Raji (cell line): ENCODE results near the gene RAPGEF6.

Source experiments
- POLR2A ChIP-seq: IDR thresholded peaks from 2 replicates; pipeline ENCODE4 v1.6.1; 2011; ENCODE audit warnings: low read depth, low read length, control low read depth; ENCODE audit not compliant: insufficient read depth

Gene RAPGEF6

DNA sequence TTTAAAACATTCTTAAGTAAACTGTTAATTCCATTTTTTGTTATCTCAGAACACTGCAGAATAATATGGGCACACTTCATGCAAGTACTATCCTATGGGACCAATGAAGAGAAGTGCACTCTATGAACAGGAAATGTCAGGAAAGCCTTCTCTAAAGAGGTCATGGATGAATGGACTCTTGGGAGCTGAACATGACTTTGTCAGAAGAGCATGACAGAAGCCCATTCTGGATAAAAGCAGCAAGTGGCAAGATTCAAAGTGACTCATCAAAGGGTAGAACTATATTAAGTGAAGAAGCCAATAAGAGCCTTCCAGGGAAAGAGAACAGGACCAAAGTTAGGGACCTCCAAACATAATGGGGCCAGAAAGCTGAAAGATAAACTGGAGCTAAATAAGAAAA, 94.0 kb downstream of the RAPGEF6 start:
- TF ChIP-seq POLR2A = no peak

DNA sequence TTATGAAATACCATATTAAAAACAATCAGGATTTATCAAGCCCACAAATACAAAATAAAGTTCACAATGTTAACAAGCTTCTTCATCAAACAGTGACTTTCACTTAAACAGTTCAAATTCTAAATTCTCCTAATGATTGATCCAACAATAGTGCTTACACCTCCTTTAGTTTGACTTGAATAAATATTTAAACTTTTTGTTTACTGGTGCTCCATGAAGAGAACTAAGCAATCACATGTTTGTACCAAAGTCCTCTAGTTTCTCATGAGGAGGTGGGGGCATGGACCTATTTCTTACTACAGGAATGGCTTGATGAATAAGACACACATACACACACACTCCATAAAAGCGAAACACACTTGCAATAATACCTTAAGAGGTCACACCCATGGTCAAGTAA, 95.8 kb downstream of the RAPGEF6 start:
- TF ChIP-seq POLR2A = no peak

DNA sequence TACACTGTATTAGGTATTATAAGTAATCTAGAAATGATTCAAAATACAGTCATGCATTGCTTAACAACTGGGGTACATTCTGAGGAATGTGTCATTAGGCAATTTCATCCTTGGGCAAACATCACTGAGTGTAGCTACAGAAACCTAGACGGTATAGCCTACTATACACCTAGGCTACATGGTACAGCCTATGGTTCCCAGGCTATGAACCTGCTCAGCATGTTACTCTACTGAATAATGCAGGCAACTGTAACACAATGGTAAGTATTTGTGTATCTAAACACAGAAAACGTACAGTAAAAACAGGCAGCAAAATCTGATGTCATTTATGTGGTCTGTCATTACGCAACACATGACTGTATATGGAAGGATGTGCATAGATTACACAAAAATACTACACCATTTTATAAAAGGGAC, 96.8 kb downstream of the RAPGEF6 start:
- no peak for TF ChIP-seq POLR2A

DNA sequence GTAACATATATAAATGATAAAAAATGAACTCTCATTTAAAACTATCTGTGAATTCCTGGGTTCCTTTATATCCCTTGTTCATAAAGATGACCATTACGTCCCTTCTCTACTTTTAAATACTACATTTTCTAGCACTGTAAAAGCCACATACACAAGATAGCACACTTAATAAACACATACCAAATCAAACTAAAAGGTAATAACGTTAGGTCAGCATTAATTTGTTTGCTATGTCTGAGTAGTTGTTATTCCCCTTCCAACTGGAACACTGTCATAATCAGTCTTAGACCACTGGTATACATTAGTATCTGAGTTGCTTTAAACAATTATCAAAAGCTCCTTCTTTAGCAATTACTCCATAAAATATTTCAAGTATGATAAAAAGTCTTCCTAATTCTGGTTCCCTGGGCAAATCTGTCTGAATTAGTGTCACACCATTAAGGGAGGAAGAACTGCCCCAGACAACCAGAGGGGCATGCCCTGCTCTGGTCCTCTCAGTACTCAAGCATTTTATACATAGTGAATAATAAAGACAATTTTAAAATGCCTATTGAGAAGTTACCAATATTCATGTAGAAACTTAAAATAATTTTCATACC, 98.1 kb downstream of the RAPGEF6 start:
- TF ChIP-seq POLR2A = no peak

DNA sequence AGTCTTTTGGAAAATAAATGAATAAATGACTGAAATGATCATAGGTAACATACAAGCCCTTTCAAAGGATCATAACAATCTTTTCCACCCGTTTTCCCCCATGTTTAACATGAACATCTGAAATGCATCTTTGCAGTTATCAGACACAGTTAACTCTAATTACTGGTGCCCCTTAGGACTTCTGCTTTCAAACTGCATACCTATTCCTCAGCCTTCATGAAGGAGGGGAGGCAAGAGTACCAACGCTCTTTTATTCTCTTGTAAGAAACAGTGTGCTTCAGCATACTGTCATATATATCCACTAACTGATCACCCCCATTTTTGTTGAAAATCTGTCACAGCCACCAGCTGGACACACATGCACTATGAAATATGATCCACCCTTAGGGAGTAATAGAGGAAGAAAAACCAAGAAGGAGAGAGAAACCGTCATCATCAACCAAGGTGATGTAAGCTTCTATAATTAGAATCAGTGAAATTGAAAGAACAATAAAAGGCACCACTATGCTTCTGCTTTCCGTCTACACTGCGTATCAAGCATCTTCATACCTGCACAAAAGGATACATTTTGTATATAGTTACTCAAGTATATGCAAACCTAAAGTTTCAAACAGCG, 98.7 kb downstream of the RAPGEF6 start:
- TF ChIP-seq POLR2A = no peak

DNA sequence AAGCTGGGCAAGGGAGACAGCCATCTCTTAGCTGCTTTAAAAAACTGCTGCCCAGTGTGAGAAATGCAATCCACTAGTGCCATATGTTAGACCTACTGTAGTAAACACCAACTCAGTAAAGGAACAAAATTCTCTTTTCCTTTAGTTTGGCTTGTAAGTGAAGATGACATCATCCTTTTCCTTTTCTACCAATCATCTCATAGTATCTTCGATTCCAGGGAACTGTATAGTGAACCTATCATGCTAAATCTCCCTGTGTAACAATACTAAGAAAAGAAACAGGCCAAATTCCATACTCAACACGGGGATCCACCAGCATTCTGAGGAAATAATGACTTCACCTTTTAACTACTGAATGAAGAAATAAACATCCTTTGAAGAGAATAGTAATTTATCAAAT, 100.1 kb downstream of the RAPGEF6 start:
- no peak for TF ChIP-seq POLR2A

DNA sequence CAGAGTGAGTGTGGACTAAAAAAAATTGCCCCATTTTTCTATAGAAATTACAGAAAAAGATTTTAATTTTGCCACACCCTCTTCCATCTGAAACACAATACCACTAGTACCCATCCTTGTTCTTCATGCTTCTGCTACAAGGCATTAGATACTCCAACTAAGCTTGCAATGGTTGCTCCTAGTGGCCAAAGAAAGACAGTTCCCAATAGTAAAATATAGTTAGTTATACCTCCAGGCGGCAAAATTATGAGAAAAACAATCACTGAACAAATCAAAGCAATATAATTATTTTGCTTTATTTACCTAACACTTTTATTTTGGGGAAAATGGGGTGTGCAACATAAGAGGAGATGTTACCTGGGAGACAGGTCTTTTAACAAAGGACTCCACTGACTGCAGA, 101.2 kb downstream of the RAPGEF6 start:
- no peak for TF ChIP-seq POLR2A

DNA sequence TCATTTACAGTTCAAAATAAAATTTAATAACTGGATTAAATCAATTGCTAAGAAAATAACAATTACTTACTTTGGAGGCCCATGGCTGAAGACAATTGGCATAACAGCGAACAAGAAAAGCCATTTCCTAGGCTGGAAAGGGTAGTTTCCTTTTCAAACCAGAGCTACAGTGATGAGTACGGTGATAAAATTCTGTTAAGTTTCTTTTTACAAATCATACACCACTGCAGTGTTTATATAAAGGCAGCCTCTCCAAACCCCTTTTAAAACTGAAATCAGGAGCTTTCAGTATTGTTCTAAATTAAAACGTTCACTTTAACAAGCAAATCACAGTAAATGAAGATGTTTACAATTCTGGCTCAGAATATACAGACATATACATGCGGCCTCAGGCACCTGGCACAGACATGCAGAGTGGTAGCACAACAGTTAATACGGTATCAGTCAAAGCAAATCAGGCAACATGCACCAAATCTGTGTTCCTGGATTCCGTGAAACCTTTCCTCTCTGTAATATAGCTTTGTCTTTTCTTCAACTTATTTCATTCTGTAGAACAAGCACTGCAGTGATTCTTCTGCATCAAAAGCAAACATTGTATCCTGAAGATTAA, 102.9 kb downstream of the RAPGEF6 start:
- TF ChIP-seq POLR2A = no peak

DNA sequence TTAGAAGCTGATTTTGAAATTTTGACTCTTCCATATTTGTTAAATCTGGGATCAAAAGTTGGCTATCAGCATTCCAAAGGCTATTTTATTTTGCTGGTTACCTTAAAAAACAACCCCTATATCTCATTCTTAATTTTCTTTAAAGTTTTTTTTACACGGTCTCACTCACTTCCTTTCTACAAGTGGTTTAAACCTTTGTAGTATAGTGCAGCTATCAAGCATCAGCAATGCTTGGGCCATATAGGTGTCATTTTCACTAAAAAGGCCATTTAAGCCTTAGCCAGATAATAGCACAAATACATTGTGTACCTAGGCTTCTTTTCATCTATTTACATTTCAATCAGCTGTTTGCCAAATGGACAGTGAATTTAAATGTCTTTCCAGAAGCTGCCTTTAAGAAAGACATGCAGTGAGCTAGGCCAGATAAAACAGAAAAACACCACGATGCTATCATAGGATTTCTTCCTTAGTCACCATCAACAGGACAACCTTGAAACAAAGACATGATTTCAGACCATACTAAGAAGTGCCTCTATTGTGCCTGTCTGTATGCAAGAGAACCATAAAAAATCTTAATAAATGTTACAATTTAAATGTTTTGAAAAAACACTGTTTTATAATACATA, 104.2 kb downstream of the RAPGEF6 start:
- TF ChIP-seq POLR2A = no peak

DNA sequence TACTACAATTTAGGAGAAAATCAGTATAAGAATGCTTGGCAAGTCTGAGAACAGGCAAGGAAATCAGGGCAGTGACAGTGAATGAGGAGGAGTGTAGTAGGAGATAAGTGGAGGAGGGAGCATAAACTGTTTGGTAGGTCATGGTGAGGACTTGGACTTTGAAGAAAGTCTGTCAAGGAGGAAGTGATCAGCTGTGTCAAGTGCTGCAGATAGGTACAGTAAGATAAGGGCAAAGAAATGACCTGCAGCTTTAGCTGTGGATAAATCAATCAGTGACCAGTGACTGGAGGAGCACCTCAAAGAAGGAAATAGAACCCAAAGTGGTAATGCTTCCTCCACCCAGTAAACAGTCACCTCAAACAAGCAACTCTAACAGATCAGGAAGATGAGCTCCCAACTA, 106.3 kb downstream of the RAPGEF6 start:
- no peak for TF ChIP-seq POLR2A

DNA sequence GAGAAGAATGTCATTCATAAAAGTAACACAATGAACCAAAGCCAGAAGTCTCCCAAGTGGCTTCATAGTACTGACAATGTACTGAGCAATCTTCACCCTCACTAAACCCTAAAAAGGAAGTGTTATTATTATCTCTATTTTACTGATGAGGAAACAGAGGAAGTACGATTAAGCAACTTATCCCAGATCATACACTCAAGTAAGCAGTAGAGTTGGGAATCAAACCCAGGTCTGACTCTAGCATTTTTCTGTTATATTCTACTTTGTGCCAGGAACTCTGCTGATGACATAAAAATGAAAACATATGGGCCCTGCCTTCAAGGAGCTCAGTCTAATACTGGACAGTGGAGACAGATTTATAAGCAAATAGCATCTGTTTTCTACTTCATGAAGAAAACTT, 109.2 kb downstream of the RAPGEF6 start:
- no peak for TF ChIP-seq POLR2A

DNA sequence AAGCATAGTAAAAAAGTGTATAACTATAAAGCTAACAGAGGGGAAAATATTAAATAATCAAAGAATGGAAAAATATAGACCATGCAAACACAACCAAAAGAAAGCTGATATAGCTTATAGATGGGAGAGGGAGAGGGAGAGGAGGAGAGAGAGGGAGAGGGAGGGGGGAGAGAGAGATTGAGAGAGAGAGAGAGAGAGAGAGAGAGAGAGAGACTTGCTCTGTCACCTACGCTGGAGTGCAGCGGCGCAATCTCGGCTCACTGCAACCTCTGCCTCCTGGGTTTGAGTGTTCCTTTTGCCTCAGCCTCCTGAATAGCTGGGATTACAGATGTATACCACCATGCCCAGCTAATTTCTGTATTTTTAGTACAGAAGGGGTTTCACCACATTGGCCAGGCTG, 110.6 kb downstream of the RAPGEF6 start:
- TF ChIP-seq POLR2A = no peak

DNA sequence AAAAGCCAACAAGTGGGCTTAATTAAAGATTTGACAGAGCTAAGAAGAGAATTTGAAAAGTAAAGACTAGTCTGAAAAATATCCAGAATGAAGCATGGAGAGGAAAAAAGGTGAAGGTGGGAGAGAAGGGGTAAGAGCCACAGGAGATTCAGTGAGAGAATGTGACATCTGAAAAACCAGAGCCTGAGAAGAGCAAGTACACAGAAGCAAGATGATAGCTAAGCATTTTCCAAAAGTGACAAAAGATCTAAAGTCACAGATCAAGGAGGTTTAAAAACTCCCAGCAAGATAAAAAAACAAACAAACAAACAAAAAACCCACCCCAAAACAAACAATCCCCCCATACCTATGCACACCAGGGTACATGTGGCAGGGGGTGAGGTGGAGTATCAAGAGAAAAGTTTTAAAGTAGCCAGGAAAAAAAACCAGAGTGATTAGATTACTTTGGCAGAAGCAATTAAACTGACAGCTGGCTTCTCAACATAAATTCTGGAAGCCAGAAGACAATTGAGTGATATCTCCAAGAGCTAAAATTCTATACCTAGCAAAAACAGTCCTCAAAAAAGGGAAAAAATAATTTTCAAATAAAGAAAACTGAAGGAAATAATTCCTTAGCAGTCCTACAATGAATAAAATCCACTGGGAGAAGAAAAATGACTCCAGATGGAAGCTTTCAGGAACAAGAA, 111.4 kb downstream of the RAPGEF6 start:
- TF ChIP-seq POLR2A = no peak

DNA sequence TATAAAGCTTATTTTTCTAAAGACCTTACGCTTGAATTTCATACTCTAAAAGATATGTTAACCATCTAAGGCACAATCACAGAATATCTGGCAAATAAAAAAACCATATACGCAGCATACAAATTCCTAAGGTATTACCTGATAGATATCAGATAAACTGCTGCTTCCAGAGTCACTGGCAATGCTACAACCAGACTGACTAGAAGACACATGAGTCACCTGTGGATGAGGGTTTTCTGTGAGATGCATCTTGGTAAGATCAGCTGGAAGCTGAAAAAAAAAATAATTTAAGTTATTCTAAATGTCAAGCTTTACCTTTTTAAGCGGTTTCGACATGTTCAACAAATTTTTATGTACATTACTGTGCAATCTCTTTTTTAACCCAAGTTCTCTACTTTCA, 113.8 kb downstream of the RAPGEF6 start:
- no peak for TF ChIP-seq POLR2A

DNA sequence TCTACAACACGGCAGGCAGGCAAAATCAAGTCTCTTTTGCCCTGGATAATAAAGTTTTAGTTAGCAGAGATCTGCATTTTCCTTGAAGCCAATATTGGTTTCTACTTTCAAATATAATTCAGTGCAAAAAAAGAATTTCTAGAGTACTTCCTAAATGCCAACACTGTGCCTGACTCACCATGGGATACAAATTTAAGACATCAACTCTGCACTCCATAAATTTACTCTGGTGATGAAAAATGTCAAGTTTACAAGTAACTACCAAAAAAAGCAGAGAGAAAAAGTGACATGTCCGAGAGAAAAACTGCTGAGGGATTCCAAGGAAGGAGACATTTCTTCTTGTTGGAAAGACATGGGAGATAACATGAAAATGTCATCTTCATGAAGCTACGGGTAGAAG, 119.7 kb downstream of the RAPGEF6 start:
- no peak for TF ChIP-seq POLR2A

DNA sequence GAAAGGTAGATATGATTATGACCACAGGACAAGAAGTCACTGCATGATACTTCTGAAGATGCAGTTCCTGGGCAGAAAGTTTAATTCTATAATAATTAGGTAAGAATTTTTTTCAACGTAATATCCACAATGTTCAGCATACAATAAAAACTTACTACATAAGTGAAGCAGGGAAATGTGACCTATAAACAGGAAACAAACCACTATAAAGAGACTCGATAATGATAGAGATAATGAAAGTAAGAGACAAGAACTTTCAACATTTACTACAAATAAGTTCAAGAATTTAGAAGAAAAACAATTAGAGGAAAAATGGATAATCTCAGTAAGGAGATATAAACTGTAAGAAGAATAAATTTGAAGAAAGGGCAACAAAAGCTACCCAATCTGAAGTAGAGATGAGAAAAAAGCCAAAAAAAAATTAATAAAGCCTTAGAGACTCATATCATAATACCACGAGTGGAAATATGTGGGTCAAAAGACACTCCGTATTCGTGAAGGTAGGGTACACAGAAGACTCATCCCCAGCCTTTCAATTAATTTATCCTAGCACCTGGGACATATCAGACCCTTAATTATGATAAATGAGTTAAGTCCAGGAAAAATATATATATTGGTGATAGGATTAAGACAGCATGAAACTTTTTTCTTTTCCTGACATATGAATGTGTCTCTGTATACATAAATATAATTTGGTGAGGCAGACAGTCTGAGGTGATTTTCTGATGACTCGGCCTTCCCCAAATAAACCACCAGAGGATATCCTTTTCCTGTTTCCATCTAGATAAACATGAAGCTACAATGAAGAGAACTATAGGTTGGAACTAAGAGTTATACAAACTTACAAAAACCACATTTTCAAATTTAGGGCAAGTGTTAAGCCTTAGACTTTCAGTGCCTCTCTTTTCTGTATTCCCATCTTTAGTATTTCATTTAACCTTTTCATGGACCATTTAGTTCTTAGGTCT, 120.4 kb downstream of the RAPGEF6 start:
- no peak for TF ChIP-seq POLR2A
